ENCODE data around the gene EFHB. TPM values are rescaled to one million over a fixed set of nuclear protein-coding genes. Genes with fewer than 3 reads are reported as not detected.

The EFHB gene
- total RNA-seq, 1 experiment from 2014 or later = not detected

GRCh38 chr3:19954676-19955075, 20.7 kb upstream of the EFHB start:
- CTCF ChIA-PET = no interaction called here
- Histone ChIP-seq H3K9me3 (ENCODE audit: low read length) (no peaks in the 10 kb centered on the region), H3K36me3 (ENCODE audit: low read depth, low read length) (peaks cover 29% of the 10 kb centered on the region), H2AFZ (ENCODE audit: low read length) (no peak overlapping the region), H3K27ac (ENCODE audit: low read length) (no peak overlapping the region), H3K4me1 (ENCODE audit: insufficient read depth, low read length) (peaks cover 7% of the 10 kb centered on the region), H3F3A (ENCODE audit: low read length, unreplicated experiment) (no peaks in the 10 kb centered on the region), H3K4me3 (ENCODE audit: low read length) (no peak overlapping the region), H4K20me1 (ENCODE audit: low read length) (peaks cover 31% of the 10 kb centered on the region), H3K27me3 (ENCODE audit: low read length) (no peaks in the 10 kb centered on the region), H3K4me2 (ENCODE audit: low read length) (no peak overlapping the region), H3K79me2 (ENCODE audit: low read length) (peaks cover 97% of the 10 kb centered on the region), H3K9ac (ENCODE audit: low read length) (no peak overlapping the region), H3K9me2 (replicated peaks; ENCODE audit: low read length) (no peaks in the 10 kb centered on the region)
- ATAC-seq (no peak), DNase-seq (no peak)
- BruUV-seq (replicated peaks) = no TSS peak
- TF ChIP-seq EZH2phosphoT487 (IDR thresholded peaks at IDR 0.05; ENCODE audit: borderline replicate concordance, low read length) = no peak
- TF ChIP-seq CTCF (conservative IDR thresholded peaks at IDR 0.05; ENCODE audit: low read depth, low read length) = no peak
- no peak for TF ChIP-seq EZH2 (IDR thresholded peaks at IDR 0.05; ENCODE audit: low read length, unreplicated experiment)
- POLR2A ChIA-PET (ENCODE audit: unreplicated experiment) = no interaction called here
- intact Hi-C loops (cut with micrococcal nuclease) = no loop called here

GRCh38 chr3:19950316-19950715, 16.3 kb upstream of the EFHB start:
- H3K36me3 ChIP-seq (ENCODE audit: low read depth, low read length) = peaks cover 23% of the 10 kb centered on the region
- ChIA-PET CTCF (no interaction called here), POLR2A (ENCODE audit: unreplicated experiment) (no interaction called here)
- H3K4me1 ChIP-seq (ENCODE audit: insufficient read depth, low read length) = peaks cover 25% of the 10 kb centered on the region
- H3K9me3 ChIP-seq (ENCODE audit: low read length) = no peaks in the 10 kb centered on the region
- peak overlapping the region; percentile 87; the same call in 1 of the 2 replicates for H3K4me3 ChIP-seq (ENCODE audit: low read length)
- no peak overlapping the region for H3K9ac ChIP-seq (ENCODE audit: low read length)
- H3K9me2 ChIP-seq (replicated peaks; ENCODE audit: low read length) = no peaks in the 10 kb centered on the region
- H3K79me2 ChIP-seq (ENCODE audit: low read length) = peaks cover 81% of the 10 kb centered on the region
- H2AFZ ChIP-seq (ENCODE audit: low read length) = no peak overlapping the region
- intact Hi-C loops (cut with micrococcal nuclease) = no loop called here
- no peak overlapping the region for H3K27ac ChIP-seq (ENCODE audit: low read length)
- ATAC-seq (no peak), DNase-seq (no peak)
- peak overlapping the region; percentile 92; the same call in 1 of the 2 replicates for H3K4me2 ChIP-seq (ENCODE audit: low read length)
- no TSS peak for BruUV-seq (replicated peaks)
- H3K27me3 ChIP-seq (ENCODE audit: low read length) = no peaks in the 10 kb centered on the region
- H3F3A ChIP-seq (ENCODE audit: low read length, unreplicated experiment) = no peaks in the 10 kb centered on the region
- peaks cover 35% of the 10 kb centered on the region for H4K20me1 ChIP-seq (ENCODE audit: low read length)
- no peak for TF ChIP-seq CTCF (conservative IDR thresholded peaks at IDR 0.05; ENCODE audit: low read depth, low read length)
- no peak for TF ChIP-seq EZH2 (IDR thresholded peaks at IDR 0.05; ENCODE audit: low read length, unreplicated experiment)
- TF ChIP-seq EZH2phosphoT487 (IDR thresholded peaks at IDR 0.05; ENCODE audit: borderline replicate concordance, low read length) = no peak

GRCh38 chr3:19948226-19948591, 14.2 kb upstream of the EFHB start:
- TF ChIP-seq CTCF (conservative IDR thresholded peaks at IDR 0.05; ENCODE audit: low read depth, low read length) (no peak), EZH2phosphoT487 (IDR thresholded peaks at IDR 0.05; ENCODE audit: borderline replicate concordance, low read length) (no peak), EZH2 (IDR thresholded peaks at IDR 0.05; ENCODE audit: low read length, unreplicated experiment) (no peak)
- H3K4me2 ChIP-seq (ENCODE audit: low read length) = peak overlapping the region; percentile 92
- POLR2A ChIA-PET (ENCODE audit: unreplicated experiment) = no interaction called here
- peak overlapping the region; percentile 87 for H3K4me3 ChIP-seq (ENCODE audit: low read length)
- H3K79me2 ChIP-seq (ENCODE audit: low read length) = peaks cover 60% of the 10 kb centered on the region
- H3K9me2 ChIP-seq (replicated peaks; ENCODE audit: low read length) = no peaks in the 10 kb centered on the region
- CTCF ChIA-PET = no interaction called here
- peaks cover 35% of the 10 kb centered on the region for H4K20me1 ChIP-seq (ENCODE audit: low read length)
- DNase-seq (no peak), ATAC-seq (no peak)
- H3K9ac ChIP-seq (ENCODE audit: low read length) = peak overlapping the region; percentile 90
- intact Hi-C loops (cut with micrococcal nuclease) = no loop called here
- no peaks in the 10 kb centered on the region for H3F3A ChIP-seq (ENCODE audit: low read length, unreplicated experiment)
- H3K27ac ChIP-seq (ENCODE audit: low read length) = peak overlapping the region; percentile 87
- BruUV-seq (replicated peaks) = no TSS peak
- H2AFZ ChIP-seq (ENCODE audit: low read length) = no peak overlapping the region
- peaks cover 38% of the 10 kb centered on the region for H3K4me1 ChIP-seq (ENCODE audit: insufficient read depth, low read length)
- H3K9me3 ChIP-seq (ENCODE audit: low read length) = no peaks in the 10 kb centered on the region
- no peaks in the 10 kb centered on the region for H3K27me3 ChIP-seq (ENCODE audit: low read length)
- H3K36me3 ChIP-seq (ENCODE audit: low read depth, low read length) = peaks cover 7% of the 10 kb centered on the region

Data from PC-3 (cell line).